K562 (cell line): Measurements from ENCODE around the gene PIGC. TPM values are rescaled to one million over a fixed set of nuclear protein-coding genes. Genes with fewer than 3 reads are reported as not detected.
A peak's percentile ranks its signal among the peaks of the same experiment; 100 is the strongest.

Experiments used
- ARID1B ChIP-seq: fragments of 450-650 bp; IDR thresholded peaks from 2 replicates; pipeline ENCODE4 v1.6.1; 2016; ENCODE audit warnings: antibody characterized with exemption, mild to moderate bottlenecking, inconsistent platforms
- CBX3 ChIP-seq, 2 experiments: IDR thresholded peaks; 1 replicate in 1 of 2; 2 replicates in 1 of 2; pipeline ENCODE4 v1.6.1; 2012; ENCODE audit warnings: inconsistent platforms in 2 of 2, low read length in 2 of 2, borderline replicate concordance in 1 of 2, control low read depth in 1 of 2
- CTCFL ChIP-seq: IDR thresholded peaks from 2 replicates; pipeline ENCODE4 v1.6.1; 2011; ENCODE audit warnings: borderline replicate concordance, low read depth, mild to moderate bottlenecking, moderate library complexity, low read length; ENCODE audit not compliant: insufficient read depth, poor library complexity, severe bottlenecking
- DNMT1 ChIP-seq: fragments of 450-650 bp; IDR thresholded peaks from 2 replicates; pipeline ENCODE4 v1.6.1; 2016; ENCODE audit warnings: antibody characterized with exemption, mild to moderate bottlenecking
- DPF2 ChIP-seq: fragments of 450-650 bp; IDR thresholded peaks from 2 replicates; pipeline ENCODE4 v1.6.1; 2016
- HDAC1 ChIP-seq, 2 experiments: fragments of 450-650 bp; IDR thresholded peaks; 2 replicates each; pipeline ENCODE4 v1.6.1; 2016 to 2017; ENCODE audit warnings: inconsistent platforms in 1 of 2, mild to moderate bottlenecking in 1 of 2, moderate library complexity in 1 of 2
- KAT2B ChIP-seq: IDR thresholded peaks from one replicate; pipeline ENCODE4 v1.6.1; 2012; ENCODE audit warnings: low read depth, mild to moderate bottlenecking, control low read depth, inconsistent platforms, low read length, moderate library complexity
- KAT7 ChIP-seq: sonication (generic); formaldehyde crosslinking; IDR thresholded peaks from 2 replicates; pipeline ENCODE4 v1.8.0; 2022; ENCODE audit warnings: missing genetic modification reagents, mild to moderate bottlenecking, borderline replicate concordance
- MTA3 ChIP-seq: fragments of 450-650 bp; formaldehyde crosslinking; IDR thresholded peaks from 2 replicates; pipeline ENCODE4 v1.6.1; 2017; ENCODE audit warnings: mild to moderate bottlenecking, borderline replicate concordance
- MYNN ChIP-seq, 2 experiments: sonication (generic); formaldehyde crosslinking in 1 of 2; IDR thresholded peaks; 2 replicates each; pipeline versions ENCODE4 v1.5.0 to v1.6.1; 2016 to 2020; ENCODE audit warnings: antibody characterized with exemption in 1 of 2, missing genetic modification reagents in 1 of 2
- NCOR1 ChIP-seq: fragments of 450-650 bp; IDR thresholded peaks from 2 replicates; pipeline ENCODE4 v1.6.1; 2016; ENCODE audit warnings: mild to moderate bottlenecking, moderate library complexity
- POLR2G ChIP-seq: fragments of 200-400 bp; formaldehyde crosslinking; IDR thresholded peaks from 2 replicates; pipeline ENCODE4 v1.6.1; 2017; ENCODE audit warnings: low read depth, mild to moderate bottlenecking, antibody characterized with exemption, low read length, moderate library complexity
- RFX7 ChIP-seq: fragments of 250-450 bp; sonication (Bioruptor Pico); IDR thresholded peaks from 2 replicates; pipeline ENCODE4 v1.5.1; 2021; ENCODE audit warnings: mild to moderate bottlenecking
- SOX6 ChIP-seq: fragments of 450-650 bp; IDR thresholded peaks from 2 replicates; pipeline ENCODE4 v1.6.1; 2014; ENCODE audit warnings: mild to moderate bottlenecking
- TSC22D4 ChIP-seq: fragments of 450-650 bp; IDR thresholded peaks from 2 replicates; pipeline ENCODE4 v1.6.1; 2016; ENCODE audit warnings: missing genetic modification characterization, missing biosample characterization, control low read depth
- ZBTB11 ChIP-seq, 3 experiments: fragments of 200-800 bp in 1 of 3; fragments of 250-450 bp in 1 of 3; fragments of 450-650 bp in 1 of 3; sonication (Bioruptor Pico) in 1 of 3; sonication (Bioruptor generic) in 1 of 3; formaldehyde crosslinking in 1 of 3; IDR thresholded peaks; 2 replicates each; pipeline versions ENCODE4 v1.6.1 to v1.8.0; 2016 to 2022; ENCODE audit warnings: mild to moderate bottlenecking in 2 of 3, missing genetic modification characterization in 2 of 3, missing compliant biosample characterization in 1 of 3, moderate library complexity in 1 of 3
- ZBTB26 ChIP-seq: fragments of 450-650 bp; formaldehyde crosslinking; IDR thresholded peaks from 2 replicates; pipeline ENCODE4 v1.4.0; 2022; ENCODE audit warnings: missing genetic modification characterization
- ZC3H8 ChIP-seq: fragments of 450-650 bp; IDR thresholded peaks from 2 replicates; pipeline ENCODE4 v1.6.1; 2017
- ZFP36 ChIP-seq: fragments of 150-350 bp; IDR thresholded peaks from 2 replicates; pipeline ENCODE4 v1.6.1; 2018; ENCODE audit warnings: low read length, low read depth; ENCODE audit not compliant: partially characterized antibody
- ZNF280B ChIP-seq: fragments of 250-450 bp; sonication (Bioruptor Pico); IDR thresholded peaks from 2 replicates; pipeline ENCODE4 v1.5.1; 2021; ENCODE audit warnings: mild to moderate bottlenecking
- ZNF3 ChIP-seq: fragments of 250-450 bp; sonication (Bioruptor Pico); IDR thresholded peaks from 2 replicates; pipeline ENCODE4 v1.5.0; 2021; ENCODE audit warnings: mild to moderate bottlenecking, moderate library complexity
- ZNF778 ChIP-seq: fragments of 450-650 bp; formaldehyde crosslinking; IDR thresholded peaks from 2 replicates; pipeline ENCODE4 v1.4.0; 2020; ENCODE audit warnings: mild to moderate bottlenecking, moderate library complexity
- polyA plus RNA-seq, 8 experiments: library from polyadenylated mRNA; depleted of rRNA in 4 of 8; stranded (reverse) in 5 of 8; unstranded in 3 of 8; fragments of >200 nt; fragmentation: Nextera tagmentation in 2 of 8; fragmentation: Illumina TruSeq in 1 of 8; extraction: Ambion mirVana in 2 of 8; extraction: Trizol in 1 of 8; gene quantifications; 2 replicates each; pipeline versions ENCODE4 v1.2.1 to v1.2.3, GENCODE V29; 2011 to 2014; ENCODE audit warnings: inconsistent platforms in 1 of 8, missing spikeins in 1 of 8
- total RNA-seq, 7 experiments: library from RNA; depleted of rRNA in 6 of 7; stranded (reverse); fragments of >200 nt in 6 of 7; fragmentation: Illumina TruSeq in 2 of 7; extraction: Trizol in 2 of 7; gene quantifications; 2 replicates each; pipeline versions ENCODE4 v1.2.1 to v1.2.3, GENCODE V29; 2011 to 2021; ENCODE audit warnings: low replicate concordance in 1 of 7

The PIGC gene
- total and polyA plus RNA-seq, 9 of the 15 experiments (the other 6 are each of a cell fraction or from before 2014, with no cell fraction given): 30.5 to 97.9 (median 54.7) TPM

GRCh38 chr1:172425339-172425738 is 18.5 kb downstream of the PIGC start (continued):
- TF ChIP-seq ZBTB11 (CRISPR knock-in tag; IDR thresholded peaks at IDR 0.05) (peak in 1 of 3 experiments; percentile 55; a peak in 1 of 6 replicates), MTA3 (no peak), CBX3 (IDR thresholded peaks at IDR 0.05; ENCODE audit: borderline replicate concordance in 1 of 2, low read length in 2 of 2) (no peak), HDAC1 (IDR thresholded peaks at IDR 0.05) (peak in 1 of 2 experiments; percentile 41; a peak in 1 of 4 replicates), KAT2B (no peak), ZNF3 (CRISPR knock-in tag) (no peak), DPF2 (peak; percentile 84), KAT7 (CRISPR knock-in tag) (no peak), ZBTB26 (no peak), ZC3H8 (no peak), ZNF778 (no peak), POLR2G (no peak), TSC22D4 (tag) (no peak), ZNF280B (CRISPR knock-in tag) (no peak), ARID1B (peak; percentile 84), SOX6 (no peak), CTCFL (no peak), NCOR1 (peak; percentile 82), RFX7 (CRISPR knock-in tag) (no peak), MYNN (IDR thresholded peaks at IDR 0.05) (peak; percentile 71; the same call in 1 of the 2 replicates), MYNN (CRISPR knock-in tag; IDR thresholded peaks at IDR 0.05) (no peak), DNMT1 (no peak), ZFP36 (no peak)
